Endothelial cell of umbilical vein (primary cell): ENCODE measurements around the gene ARHGAP45.

Experiments used
- EZH2 ChIP-seq: IDR thresholded peaks from 2 replicates; pipeline ENCODE4 v1.6.1; 2012; ENCODE audit warnings: borderline replicate concordance, low read depth, mild to moderate bottlenecking, moderate library complexity, low read length, inconsistent platforms; ENCODE audit not compliant: severe bottlenecking
- FOS ChIP-seq: IDR thresholded peaks from 2 replicates; pipeline ENCODE4 v1.6.1; 2011; ENCODE audit warnings: mild to moderate bottlenecking, low read length, moderate library complexity, borderline replicate concordance; ENCODE audit not compliant: insufficient read depth
- GATA2 ChIP-seq: IDR thresholded peaks from 2 replicates; pipeline ENCODE4 v1.7.0; 2011; ENCODE audit warnings: low read depth, mild to moderate bottlenecking, moderate library complexity, mixed read lengths, low read length; ENCODE audit not compliant: insufficient read length, insufficient read depth
- JUN ChIP-seq: IDR thresholded peaks from 2 replicates; pipeline ENCODE4 v1.6.1; 2011; ENCODE audit warnings: borderline replicate concordance, low read depth; ENCODE audit not compliant: insufficient read length, insufficient read depth
- MYC ChIP-seq: IDR thresholded peaks from one replicate; pipeline ENCODE4 v1.6.1; 2011; ENCODE audit warnings: mild to moderate bottlenecking, low read depth, low read length
- POLR2A ChIP-seq: IDR thresholded peaks from 2 replicates; pipeline ENCODE4 v1.6.1; 2012; ENCODE audit warnings: low read depth, mild to moderate bottlenecking, control low read depth, low read length
- POLR2AphosphoS5 ChIP-seq: IDR thresholded peaks from 2 replicates; pipeline ENCODE4 v1.6.1; 2012; ENCODE audit warnings: low read depth, mild to moderate bottlenecking, control low read depth, low read length, moderate library complexity; ENCODE audit not compliant: insufficient read depth
- TF ChIP-seq, protein P1 (sequence below), 2 donors: IDR thresholded peaks; 1 replicate in 1 of 2; 2 replicates in 1 of 2; pipeline ENCODE4 v1.5.1; 2011; ENCODE audit warnings: low read length in 2 of 2, mild to moderate bottlenecking in 2 of 2, moderate library complexity in 2 of 2, control low read depth in 1 of 2, inconsistent platforms in 1 of 2, low read depth in 1 of 2; ENCODE audit not compliant: insufficient read depth in 1 of 2; ENCODE audit errors: extremely low read depth in 1 of 2
- TF ChIP-seq, protein P2 (sequence below): IDR thresholded peaks from 2 replicates; pipeline ENCODE4 v1.6.1; 2011; ENCODE audit not compliant: insufficient read depth, insufficient read length

DNA sequence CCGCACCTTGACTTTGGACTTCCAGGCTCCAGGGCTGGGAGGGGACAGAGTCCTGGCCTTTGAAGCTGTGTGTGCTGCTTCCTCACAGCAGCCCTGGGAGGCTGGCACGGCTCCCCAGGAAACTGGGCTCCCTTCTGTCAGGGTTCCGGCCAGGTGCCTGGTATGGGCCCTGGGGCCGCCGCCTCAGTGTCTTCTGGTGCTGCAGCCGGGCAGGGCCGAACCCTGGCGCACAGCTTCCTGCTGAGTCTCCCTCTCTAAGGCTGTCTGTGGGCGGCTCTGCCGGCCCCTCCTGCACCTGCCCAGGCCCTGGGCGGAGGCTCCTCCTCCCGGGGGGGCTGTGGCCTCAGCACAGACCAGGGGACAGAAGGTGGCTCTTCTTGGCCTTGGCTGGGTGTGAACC is 69.2 kb downstream of the ARHGAP45 start:
- TF ChIP-seq JUN (no peak), EZH2 (no peak), POLR2A (no peak), POLR2AphosphoS5 (no peak), FOS (no peak), MYC (no peak), GATA2 (no peak)
- TF ChIP-seq, protein P1, sequence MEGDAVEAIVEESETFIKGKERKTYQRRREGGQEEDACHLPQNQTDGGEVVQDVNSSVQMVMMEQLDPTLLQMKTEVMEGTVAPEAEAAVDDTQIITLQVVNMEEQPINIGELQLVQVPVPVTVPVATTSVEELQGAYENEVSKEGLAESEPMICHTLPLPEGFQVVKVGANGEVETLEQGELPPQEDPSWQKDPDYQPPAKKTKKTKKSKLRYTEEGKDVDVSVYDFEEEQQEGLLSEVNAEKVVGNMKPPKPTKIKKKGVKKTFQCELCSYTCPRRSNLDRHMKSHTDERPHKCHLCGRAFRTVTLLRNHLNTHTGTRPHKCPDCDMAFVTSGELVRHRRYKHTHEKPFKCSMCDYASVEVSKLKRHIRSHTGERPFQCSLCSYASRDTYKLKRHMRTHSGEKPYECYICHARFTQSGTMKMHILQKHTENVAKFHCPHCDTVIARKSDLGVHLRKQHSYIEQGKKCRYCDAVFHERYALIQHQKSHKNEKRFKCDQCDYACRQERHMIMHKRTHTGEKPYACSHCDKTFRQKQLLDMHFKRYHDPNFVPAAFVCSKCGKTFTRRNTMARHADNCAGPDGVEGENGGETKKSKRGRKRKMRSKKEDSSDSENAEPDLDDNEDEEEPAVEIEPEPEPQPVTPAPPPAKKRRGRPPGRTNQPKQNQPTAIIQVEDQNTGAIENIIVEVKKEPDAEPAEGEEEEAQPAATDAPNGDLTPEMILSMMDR (IDR thresholded peaks at IDR 0.05; ENCODE audit: extremely low read depth in 1 of 2, insufficient read depth in 1 of 2, low read depth in 1 of 2, low read length in 2 of 2) = no peak
- TF ChIP-seq, protein P2, sequence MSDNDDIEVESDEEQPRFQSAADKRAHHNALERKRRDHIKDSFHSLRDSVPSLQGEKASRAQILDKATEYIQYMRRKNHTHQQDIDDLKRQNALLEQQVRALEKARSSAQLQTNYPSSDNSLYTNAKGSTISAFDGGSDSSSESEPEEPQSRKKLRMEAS = no peak
